Pancreas (tissue), 10 donors: ENCODE measurements around the gene SLC25A36. TPM values are rescaled to one million over a fixed set of nuclear protein-coding genes. Genes with fewer than 3 reads are reported as not detected.

Experiments
- ATAC-seq, 4 donors: fragments of 200-7000 bp; cut with Tn5 transposase; one replicate each; pipeline versions ENCODE4 v1.8.0 to v1.9.1; 2020; ENCODE audit warnings: mild to moderate bottlenecking in 4 of 4, moderate library complexity in 4 of 4
- DNase-seq, 6 donors: peaks; one replicate each; pipeline ENCODE4 v3.0.0-alpha.2; 2020
- FAIRE-seq: peaks from 2 replicates; lab custom pipeline; 2012; peaks lifted over from hg19 to GRCh38; lab: Jason Lieb, UNC
- H3K27ac ChIP-seq, 4 donors: fragments of 200-600 bp; sonication (generic); 1 replicate in 3 of 4; 2 replicates in 1 of 4; pipeline versions ENCODE4 v1.5.0 to v1.8.0; 2020
- H3K27me3 ChIP-seq, 4 donors: fragments of 200-600 bp; one replicate each; pipeline ENCODE4 v1.8.0; 2021
- H3K36me3 ChIP-seq, 3 donors: fragments of 200-600 bp; sonication (generic) in 1 of 3; one replicate each; pipeline versions ENCODE4 v1.5.0 to v1.8.0; 2020 to 2021
- H3K4me1 ChIP-seq, 3 donors: fragments of 200-600 bp; one replicate each; pipeline ENCODE4 v1.8.0; 2021
- H3K4me3 ChIP-seq, 4 donors: fragments of 200-600 bp; sonication (generic) in 2 of 4; one replicate each; pipeline versions ENCODE4 v1.5.0 to v1.8.0; 2020 to 2021
- H3K9me3 ChIP-seq, 4 donors: fragments of 200-600 bp; one replicate each; pipeline ENCODE4 v1.8.0; 2021
- WGBS, 2 donors: extraction: QIAGEN DNeasy Blood & Tissue Kit; methylation state at CpG; one replicate each; pipeline ENCODE4 v1.1.7; 2013; 5-methylcytosine and 5-hydroxymethylcytosine counted together
- intact Hi-C, 3 donors: fragments of 100-400 bp; cut with DNase I; formaldehyde crosslinking; loops; one replicate each; pipeline versions ENCODE4 v1.11.1 to v1.14.2; 2022
- polyA plus RNA-seq, 2 donors: library from polyadenylated mRNA; stranded (reverse); fragments of 200-250 nt; gene quantifications; one replicate each; pipeline ENCODE4 v1.2.3, GENCODE V29; 2013
- total RNA-seq, 6 donors: library from RNA; stranded (reverse); fragmentation: NEBNext Ultra II Directional in 4 of 6; extraction: Animal tissue kit (Norgen Biotek cat#: 25700) in 4 of 6; gene quantifications; one replicate each; pipeline versions ENCODE4 v1.2.1 to v1.2.4, GENCODE V29; 2021 to 2023
- TF ChIP-seq, protein P1 (sequence below), 4 donors: fragments of 200-600 bp; sonication (generic) in 3 of 4; IDR thresholded peaks; one replicate each; pipeline versions ENCODE4 v1.5.0 to v1.8.0; 2021; ENCODE audit warnings: antibody characterized with exemption in 4 of 4
- donor health status: healthy with polysubstance abuse.
- donor health status: DM: no; HTN: no; CAD: no; lungs with moderate emphysema.
- donor health status: DM: no; HTN: no; CAD: no.
- donor health status: control.
- donor health status: control.
- donor health status: Bipolar disorder and iron deficiency.
- donor health status: DM: yes; HTN: yes; CAD: no.
- donor health status: DM: no; HTN: no; CAD: no.
- donor health status: DM: no; HTN: no; CAD: no.
- donor health status: DM: yes; HTN: yes; CAD: no.

Gene SLC25A36
- total and polyA plus RNA-seq, 8 donors: 17.3 to 93.6 (median 45.0) TPM

GRCh38 chr3:140927279-140928069 is 14.2 kb upstream of the SLC25A36 start:
- DNase-seq: no peak
- TF ChIP-seq, protein P1, sequence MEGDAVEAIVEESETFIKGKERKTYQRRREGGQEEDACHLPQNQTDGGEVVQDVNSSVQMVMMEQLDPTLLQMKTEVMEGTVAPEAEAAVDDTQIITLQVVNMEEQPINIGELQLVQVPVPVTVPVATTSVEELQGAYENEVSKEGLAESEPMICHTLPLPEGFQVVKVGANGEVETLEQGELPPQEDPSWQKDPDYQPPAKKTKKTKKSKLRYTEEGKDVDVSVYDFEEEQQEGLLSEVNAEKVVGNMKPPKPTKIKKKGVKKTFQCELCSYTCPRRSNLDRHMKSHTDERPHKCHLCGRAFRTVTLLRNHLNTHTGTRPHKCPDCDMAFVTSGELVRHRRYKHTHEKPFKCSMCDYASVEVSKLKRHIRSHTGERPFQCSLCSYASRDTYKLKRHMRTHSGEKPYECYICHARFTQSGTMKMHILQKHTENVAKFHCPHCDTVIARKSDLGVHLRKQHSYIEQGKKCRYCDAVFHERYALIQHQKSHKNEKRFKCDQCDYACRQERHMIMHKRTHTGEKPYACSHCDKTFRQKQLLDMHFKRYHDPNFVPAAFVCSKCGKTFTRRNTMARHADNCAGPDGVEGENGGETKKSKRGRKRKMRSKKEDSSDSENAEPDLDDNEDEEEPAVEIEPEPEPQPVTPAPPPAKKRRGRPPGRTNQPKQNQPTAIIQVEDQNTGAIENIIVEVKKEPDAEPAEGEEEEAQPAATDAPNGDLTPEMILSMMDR (IDR thresholded peaks at IDR 0.05): no peak
- no peak overlapping the region for H3K4me3 ChIP-seq
- peaks cover 4 to 11% (median 6%) of the 10 kb centered on the region in 3 donors for H3K4me1 ChIP-seq
- H3K27ac ChIP-seq: no peak overlapping the region
- no peaks in the 10 kb centered on the region for H3K9me3 ChIP-seq
- 18 to 20% methylated on average over 3 of the region's 3 CpGs for WGBS, 2 donors
- intact Hi-C loops: no loop called here
- FAIRE-seq: no peak
- H3K27me3 ChIP-seq: no peaks in the 10 kb centered on the region
- ATAC-seq: peak in 2 of 4 donors; percentile 35 to 56
- H3K36me3 ChIP-seq: no peaks in the 10 kb centered on the region

- TF ChIP-seq, protein P1 (IDR thresholded peaks at IDR 0.05): no peak
- ATAC-seq: no peak
- DNase-seq: no peak
- Histone ChIP-seq H3K4me1 (peaks cover 4 to 11% (median 6%) of the 10 kb centered on the region in 3 donors), H3K4me3 (no peak overlapping the region), H3K27ac (no peak overlapping the region), H3K36me3 (no peaks in the 10 kb centered on the region), H3K9me3 (no peaks in the 10 kb centered on the region), H3K27me3 (no peaks in the 10 kb centered on the region)
- intact Hi-C loops: no loop called here
- no peak for FAIRE-seq
- WGBS, 2 donors: 94 to 97% methylated on average over 1 of the region's 1 CpG
These were observed 12.2 kb upstream of the SLC25A36 start for GRCh38 chr3:140929446-140929845.

- Histone ChIP-seq H3K4me3 (no peak overlapping the region), H3K27ac (no peak overlapping the region), H3K4me1 (peaks cover 4 to 11% (median 6%) of the 10 kb centered on the region in 3 donors), H3K27me3 (no peaks in the 10 kb centered on the region), H3K36me3 (no peaks in the 10 kb centered on the region), H3K9me3 (no peaks in the 10 kb centered on the region)
- FAIRE-seq (no peak), ATAC-seq (no peak), DNase-seq (no peak)
- 57 to 63% methylated on average over 12 of the region's 12 CpGs for WGBS, 2 donors
- intact Hi-C loops: no loop called here
- TF ChIP-seq, protein P1 (IDR thresholded peaks at IDR 0.05): no peak
These were observed 10.6 kb upstream of the SLC25A36 start for GRCh38 chr3:140931016-140931454.

- Histone ChIP-seq H3K27me3 (no peaks in the 10 kb centered on the region), H3K36me3 (no peaks in the 10 kb centered on the region), H3K4me3 (no peak overlapping the region), H3K9me3 (no peaks in the 10 kb centered on the region), H3K27ac (no peak overlapping the region), H3K4me1 (peaks cover 4 to 11% (median 6%) of the 10 kb centered on the region in 3 donors)
- DNase-seq (no peak), ATAC-seq (no peak), FAIRE-seq (no peak)
- TF ChIP-seq, protein P1 (IDR thresholded peaks at IDR 0.05): no peak
- intact Hi-C loops: no loop called here
These were observed 9.8 kb upstream of the SLC25A36 start for GRCh38 chr3:140931801-140932200.

- ATAC-seq (no peak), FAIRE-seq (no peak), DNase-seq (no peak)
- intact Hi-C loops: no loop called here
- Histone ChIP-seq H3K4me1 (peaks cover 0 to 6% (median 3%) of the 10 kb centered on the region in 3 donors), H3K27me3 (no peaks in the 10 kb centered on the region), H3K4me3 (no peak overlapping the region), H3K27ac (no peak overlapping the region), H3K36me3 (no peaks in the 10 kb centered on the region), H3K9me3 (no peaks in the 10 kb centered on the region)
- TF ChIP-seq, protein P1 (IDR thresholded peaks at IDR 0.05): no peak
- WGBS, 2 donors: 83 to 87% methylated on average over 7 of the region's 7 CpGs
These were observed 8.5 kb upstream of the SLC25A36 start for GRCh38 chr3:140933109-140933508.
